CD14-positive monocyte (primary cell): ENCODE results near the gene FBXL20. TPM values are rescaled to one million over a fixed set of nuclear protein-coding genes. Genes with fewer than 3 reads are reported as not detected.

Source experiments
- DNase-seq, 3 donors: peaks; one replicate each; pipeline ENCODE4 v3.0.0-alpha.2; 2011 to 2022
- H2AFZ ChIP-seq: 2 replicates; pipeline ENCODE4 v1.6.0; 2012; ENCODE audit warnings: mild to moderate bottlenecking, low read depth, low read length, inconsistent platforms; ENCODE audit not compliant: insufficient read depth, poor library complexity, severe bottlenecking
- H3K27ac ChIP-seq, 2 donors: 1 replicate in 1 of 2; 2 replicates in 1 of 2; pipeline ENCODE4 v1.5.1; 2012 to 2013; ENCODE audit warnings: low read length in 2 of 2, control low read depth in 1 of 2, inconsistent platforms in 1 of 2, low read depth in 1 of 2, mild to moderate bottlenecking in 1 of 2
- H3K27me3 ChIP-seq, 2 donors: one replicate each; pipeline versions ENCODE4 v1.6.0 to v1.6.1; 2011 to 2013; ENCODE audit warnings: low read length in 2 of 2; ENCODE audit not compliant: control insufficient read depth in 2 of 2, insufficient read depth in 2 of 2
- H3K36me3 ChIP-seq, 2 donors: replicated peaks in 1 of 2; 1 replicate in 1 of 2; 2 replicates in 1 of 2; pipeline versions ENCODE4 v1.5.1 to v1.6.1; 2012 to 2013; ENCODE audit warnings: low read length in 2 of 2, control low read depth in 1 of 2, inconsistent platforms in 1 of 2, mild to moderate bottlenecking in 1 of 2; ENCODE audit not compliant: insufficient read depth in 2 of 2, control insufficient read depth in 1 of 2
- H3K4me1 ChIP-seq, 2 donors: 1 replicate in 1 of 2; 2 replicates in 1 of 2; pipeline versions ENCODE4 v1.5.1 to v1.6.1; 2012 to 2013; ENCODE audit warnings: low read length in 2 of 2, control low read depth in 1 of 2, inconsistent platforms in 1 of 2, mild to moderate bottlenecking in 1 of 2, moderate library complexity in 1 of 2; ENCODE audit not compliant: insufficient read depth in 2 of 2, control insufficient read depth in 1 of 2
- H3K4me2 ChIP-seq: replicated peaks from 2 replicates; pipeline ENCODE3; 2012; ENCODE audit warnings: low read length, moderate library complexity, mild to moderate bottlenecking; ENCODE audit not compliant: poor library complexity, severe bottlenecking; ENCODE audit errors: extremely low read depth
- H3K4me3 ChIP-seq, 3 experiments: fragments of 200-600 bp in 1 of 3; sonication (generic) in 1 of 3; replicated peaks in 1 of 3; 1 replicate in 2 of 3; 2 replicates in 1 of 3; pipeline ENCODE4 v1.5.1; 2011 to 2013; ENCODE audit warnings: low read length in 3 of 3, mild to moderate bottlenecking in 3 of 3, control low read depth in 2 of 3, low read depth in 2 of 3, inconsistent platforms in 1 of 3, moderate library complexity in 1 of 3
- H3K79me2 ChIP-seq: 2 replicates; pipeline ENCODE4 v1.6.0; 2012; ENCODE audit warnings: mild to moderate bottlenecking, control low read depth, inconsistent platforms, low read length, moderate library complexity; ENCODE audit not compliant: insufficient read depth
- H3K9ac ChIP-seq: 2 replicates; pipeline ENCODE4 v1.6.0; 2017; ENCODE audit warnings: low read length, mild to moderate bottlenecking; ENCODE audit not compliant: insufficient read depth, poor library complexity, severe bottlenecking
- H3K9me3 ChIP-seq, 2 donors: replicated peaks in 1 of 2; 1 replicate in 1 of 2; 2 replicates in 1 of 2; pipeline versions ENCODE4 v1.5.1 to v1.6.1; 2012 to 2013; ENCODE audit warnings: low read length in 2 of 2, control low read depth in 1 of 2; ENCODE audit not compliant: control insufficient read depth in 1 of 2, insufficient read depth in 1 of 2
- H4K20me1 ChIP-seq: 2 replicates; pipeline ENCODE4 v1.6.0; 2012; ENCODE audit warnings: mild to moderate bottlenecking, low read length, control low read depth, moderate library complexity; ENCODE audit not compliant: insufficient read depth
- H3K27ac Mint-ChIP-seq, 7 donors: one replicate each; pipeline ENCODE4 v1.8.0; 2020; ENCODE audit warnings: mild to moderate bottlenecking in 7 of 7, mixed read lengths in 7 of 7, moderate library complexity in 6 of 7, inconsistent platforms in 2 of 7
- H3K27me3 Mint-ChIP-seq, 3 donors: one replicate each; pipeline ENCODE4 v1.8.0; 2021 to 2022; ENCODE audit warnings: low read depth in 3 of 3, mild to moderate bottlenecking in 3 of 3, mixed read lengths in 3 of 3, moderate library complexity in 3 of 3, inconsistent platforms in 1 of 3
- H3K36me3 Mint-ChIP-seq, 2 donors: one replicate each; pipeline ENCODE4 v1.8.0; 2020; ENCODE audit warnings: mixed read lengths in 2 of 2, inconsistent platforms in 1 of 2, mild to moderate bottlenecking in 1 of 2
- H3K4me1 Mint-ChIP-seq: one replicate; pipeline ENCODE4 v1.8.0; 2020; ENCODE audit warnings: mild to moderate bottlenecking, mixed read lengths
- H3K4me3 Mint-ChIP-seq, 2 donors: one replicate each; pipeline ENCODE4 v1.8.0; 2020; ENCODE audit warnings: mild to moderate bottlenecking in 2 of 2, mixed read lengths in 2 of 2, moderate library complexity in 1 of 2
- H3K9me3 Mint-ChIP-seq, 7 donors: one replicate each; pipeline ENCODE4 v1.8.0; 2020 to 2022; ENCODE audit warnings: mixed read lengths in 7 of 7, mild to moderate bottlenecking in 6 of 7, moderate library complexity in 6 of 7, inconsistent platforms in 2 of 7
- WGBS: methylation state at CpG from one replicate; pipeline ENCODE4 v1.1.5; 2013; ENCODE audit warnings: missing lambda C conversion rate; ENCODE audit not compliant: insufficient coverage; 5-methylcytosine and 5-hydroxymethylcytosine counted together
- intact Hi-C, 2 donors: fragments of 100-400 bp; cut with micrococcal nuclease; formaldehyde crosslinking; loops; one replicate each; pipeline versions ENCODE4 v1.15.0 to v1.15.1; 2023
- polyA plus RNA-seq, 3 donors: library from polyadenylated mRNA; depleted of rRNA in 1 of 3; unstranded in 2 of 3; stranded (reverse) in 1 of 3; fragments of 300-500 nt in 2 of 3; fragments of >200 nt in 1 of 3; fragmentation: Illumina TruSeq in 2 of 3; gene quantifications; 1 replicate in 2 of 3; 2 replicates in 1 of 3; pipeline ENCODE4 v1.2.3, GENCODE V29; 2012 to 2021
- TF ChIP-seq, protein P1 (sequence below): fragments of 200-600 bp; IDR thresholded peaks from one replicate; pipeline ENCODE4 v1.8.0; 2022; ENCODE audit warnings: antibody characterized with exemption, mild to moderate bottlenecking

The FBXL20 gene
- polyA plus RNA-seq, 3 donors, result 4.0 to 7.7 (median 4.7) TPM

GRCh38 chr17:39212841-39213480, 188.5 kb downstream of the FBXL20 start:
- no peak for DNase-seq
- Histone ChIP-seq H3K27ac (no peak overlapping the region), H4K20me1 (no peaks in the 10 kb centered on the region), H3K4me3 (no peak overlapping the region), H3K9me3 (no peaks in the 10 kb centered on the region), H3K79me2 (no peaks in the 10 kb centered on the region), H3K4me1 (peaks cover 19 to 21% of the 10 kb centered on the region in 2 donors), H3K9ac (no peak overlapping the region), H2AFZ (no peak overlapping the region), H3K4me2 (no peak overlapping the region), H3K36me3 (no peaks in the 10 kb centered on the region), H3K27me3 (peaks cover 0 to 21% of the 10 kb centered on the region in 2 donors)
- Mint-ChIP-seq H3K9me3 (peaks cover 0 to 10% (median 0%) of the 10 kb centered on the region in 7 donors), H3K27me3 (peaks cover 24 to 55% (median 30%) of the 10 kb centered on the region in 3 donors), H3K4me1 (peaks cover 18% of the 10 kb centered on the region), H3K27ac (no peak overlapping the region), H3K36me3 (no peaks in the 10 kb centered on the region), H3K4me3 (no peak overlapping the region)
- WGBS, result 86% methylated on average over 12 of the region's 16 CpGs
- TF ChIP-seq, protein P1, sequence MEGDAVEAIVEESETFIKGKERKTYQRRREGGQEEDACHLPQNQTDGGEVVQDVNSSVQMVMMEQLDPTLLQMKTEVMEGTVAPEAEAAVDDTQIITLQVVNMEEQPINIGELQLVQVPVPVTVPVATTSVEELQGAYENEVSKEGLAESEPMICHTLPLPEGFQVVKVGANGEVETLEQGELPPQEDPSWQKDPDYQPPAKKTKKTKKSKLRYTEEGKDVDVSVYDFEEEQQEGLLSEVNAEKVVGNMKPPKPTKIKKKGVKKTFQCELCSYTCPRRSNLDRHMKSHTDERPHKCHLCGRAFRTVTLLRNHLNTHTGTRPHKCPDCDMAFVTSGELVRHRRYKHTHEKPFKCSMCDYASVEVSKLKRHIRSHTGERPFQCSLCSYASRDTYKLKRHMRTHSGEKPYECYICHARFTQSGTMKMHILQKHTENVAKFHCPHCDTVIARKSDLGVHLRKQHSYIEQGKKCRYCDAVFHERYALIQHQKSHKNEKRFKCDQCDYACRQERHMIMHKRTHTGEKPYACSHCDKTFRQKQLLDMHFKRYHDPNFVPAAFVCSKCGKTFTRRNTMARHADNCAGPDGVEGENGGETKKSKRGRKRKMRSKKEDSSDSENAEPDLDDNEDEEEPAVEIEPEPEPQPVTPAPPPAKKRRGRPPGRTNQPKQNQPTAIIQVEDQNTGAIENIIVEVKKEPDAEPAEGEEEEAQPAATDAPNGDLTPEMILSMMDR, result no peak
- intact Hi-C loops, result no loop called here

DNA sequence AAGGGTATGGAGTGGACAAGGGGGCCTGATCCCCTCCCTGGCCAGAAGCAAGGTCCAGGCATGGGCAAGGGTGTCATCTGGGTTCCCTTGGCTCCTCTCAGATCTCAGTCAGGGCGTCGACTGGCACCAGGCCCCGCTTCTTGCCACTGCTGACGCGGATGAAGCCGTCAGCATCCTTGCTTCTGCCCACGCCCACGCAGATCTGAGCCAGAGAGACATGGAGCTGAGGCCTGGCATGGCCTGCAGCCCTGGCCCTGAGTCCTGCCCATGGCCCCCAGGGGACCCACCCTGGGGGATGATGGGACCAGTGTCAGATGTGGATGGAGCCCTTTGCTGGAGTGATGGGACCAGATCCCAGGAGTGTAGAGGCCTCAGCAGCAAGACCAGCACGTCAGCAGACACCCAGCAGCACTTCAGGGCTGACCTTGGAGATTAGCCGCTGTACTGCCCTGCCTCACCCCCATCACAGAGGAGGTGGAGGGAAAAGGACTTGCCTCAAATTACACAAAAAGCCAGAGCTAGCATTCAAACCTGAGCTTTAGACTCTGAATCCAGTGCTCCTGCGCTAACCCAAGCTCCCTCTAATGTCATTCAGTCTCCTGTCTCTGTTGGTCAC, 189.1 kb downstream of the FBXL20 start:
- Mint-ChIP-seq H3K9me3 (peaks cover 0 to 10% (median 0%) of the 10 kb centered on the region in 7 donors), H3K4me3 (no peak overlapping the region)
- H3K9ac ChIP-seq, result no peak overlapping the region

More for the DNA sequence above, 189.1 kb downstream of the FBXL20 start:
- Histone ChIP-seq H2AFZ (no peak overlapping the region), H3K4me2 (no peak overlapping the region), H3K79me2 (no peaks in the 10 kb centered on the region), H3K4me1 (peaks cover 19 to 21% of the 10 kb centered on the region in 2 donors), H3K9me3 (no peaks in the 10 kb centered on the region), H3K4me3 (no peak overlapping the region), H4K20me1 (no peaks in the 10 kb centered on the region), H3K27ac (no peak overlapping the region), H3K36me3 (no peaks in the 10 kb centered on the region), H3K27me3 (peaks cover 0 to 16% of the 10 kb centered on the region in 2 donors)
- H3K36me3 Mint-ChIP-seq, result no peaks in the 10 kb centered on the region
- H3K27me3 Mint-ChIP-seq, result peaks cover 20 to 52% (median 25%) of the 10 kb centered on the region in 3 donors
- DNase-seq, result no peak
- no peak overlapping the region for H3K27ac Mint-ChIP-seq
- intact Hi-C loops, result no loop called here
- TF ChIP-seq, protein P1, result no peak
- H3K4me1 Mint-ChIP-seq, result peaks cover 18% of the 10 kb centered on the region
- WGBS, result 90% methylated on average over 9 of the region's 11 CpGs
